Body of pancreas (tissue), 4 donors: ENCODE measurements around the gene COL9A1. TPM values are rescaled to one million over a fixed set of nuclear protein-coding genes. Genes with fewer than 3 reads are reported as not detected.

Experiments
- ATAC-seq: fragments of 150-250 bp; one replicate; pipeline ENCODE4 v1.9.1; 2016
- DNase-seq, 4 donors: peaks; one replicate each; pipeline ENCODE4 v3.0.0-alpha.2; 2019
- H3K27ac ChIP-seq, 4 donors: fragments of 200-600 bp; sonication (generic); 1 replicate in 3 of 4; 2 replicates in 1 of 4; pipeline versions ENCODE4 v1.5.1 to v1.6.1; 2016 to 2019; ENCODE audit warnings: mild to moderate bottlenecking in 1 of 4, mixed read lengths in 1 of 4, moderate library complexity in 1 of 4
- H3K27me3 ChIP-seq, 2 donors: fragments of 200-600 bp; sonication (generic); one replicate each; pipeline ENCODE4 v1.6.0; 2016; ENCODE audit warnings: mild to moderate bottlenecking in 1 of 2
- H3K36me3 ChIP-seq, 2 donors: fragments of 200-600 bp; sonication (generic); replicated peaks in 1 of 2; 2 replicates each; pipeline ENCODE4 v1.5.1; 2016; ENCODE audit warnings: low read depth in 2 of 2; ENCODE audit not compliant: insufficient read depth in 1 of 2
- H3K4me1 ChIP-seq: fragments of 200-600 bp; sonication (generic); one replicate; pipeline ENCODE4 v1.6.0; 2016
- H3K4me3 ChIP-seq, 2 donors: fragments of 200-600 bp; sonication (generic); 1 replicate in 1 of 2; 2 replicates in 1 of 2; pipeline ENCODE4 v1.5.1; 2016 to 2019
- H3K9me3 ChIP-seq, 3 donors: fragments of 200-600 bp; sonication (generic); 1 replicate in 2 of 3; 2 replicates in 1 of 3; pipeline ENCODE4 v1.5.1; 2016
- POLR2A ChIP-seq, 3 donors: fragments of 450-650 bp; IDR thresholded peaks; one replicate each; pipeline ENCODE4 v1.6.1; 2016; ENCODE audit warnings: antibody characterized with exemption in 3 of 3, mild to moderate bottlenecking in 2 of 3
- WGBS, 2 donors: methylation state at CpG; one replicate each; pipeline ENCODE4 v1.1.5; 2017; 5-methylcytosine and 5-hydroxymethylcytosine counted together
- intact Hi-C: fragments of 100-400 bp; cut with DNase I; formaldehyde crosslinking; loops from one replicate; pipeline ENCODE4 v1.15.1; 2023
- total RNA-seq, 2 donors: library from RNA; depleted of rRNA; stranded (reverse); fragments of >200 nt; gene quantifications; one replicate each; pipeline ENCODE4 v1.1.0, GENCODE V29; 2016
- TF ChIP-seq, protein P1 (sequence below), 7 experiments: fragments of 450-650 bp in 4 of 7; fragments of 200-600 bp in 3 of 7; sonication (generic) in 3 of 7; IDR thresholded peaks; one replicate each; pipeline ENCODE4 v1.5.1; 2016 to 2019; ENCODE audit warnings: antibody characterized with exemption in 7 of 7

COL9A1 gene
- total RNA-seq, 2 donors from 2014 or later, result 0.26 TPM; not detected in 1

- Histone ChIP-seq H3K36me3 (no peaks in the 10 kb centered on the region), H3K4me1 (no peaks in the 10 kb centered on the region), H3K9me3 (no peaks in the 10 kb centered on the region), H3K4me3 (no peak overlapping the region), H3K27ac (no peak overlapping the region), H3K27me3 (no peaks in the 10 kb centered on the region)
- intact Hi-C loops, result no loop called here
- WGBS, 2 donors, result 77 to 81% methylated on average over 2 of the region's 2 CpGs
- ATAC-seq (no peak), DNase-seq (no peak)
- TF ChIP-seq, protein P1, sequence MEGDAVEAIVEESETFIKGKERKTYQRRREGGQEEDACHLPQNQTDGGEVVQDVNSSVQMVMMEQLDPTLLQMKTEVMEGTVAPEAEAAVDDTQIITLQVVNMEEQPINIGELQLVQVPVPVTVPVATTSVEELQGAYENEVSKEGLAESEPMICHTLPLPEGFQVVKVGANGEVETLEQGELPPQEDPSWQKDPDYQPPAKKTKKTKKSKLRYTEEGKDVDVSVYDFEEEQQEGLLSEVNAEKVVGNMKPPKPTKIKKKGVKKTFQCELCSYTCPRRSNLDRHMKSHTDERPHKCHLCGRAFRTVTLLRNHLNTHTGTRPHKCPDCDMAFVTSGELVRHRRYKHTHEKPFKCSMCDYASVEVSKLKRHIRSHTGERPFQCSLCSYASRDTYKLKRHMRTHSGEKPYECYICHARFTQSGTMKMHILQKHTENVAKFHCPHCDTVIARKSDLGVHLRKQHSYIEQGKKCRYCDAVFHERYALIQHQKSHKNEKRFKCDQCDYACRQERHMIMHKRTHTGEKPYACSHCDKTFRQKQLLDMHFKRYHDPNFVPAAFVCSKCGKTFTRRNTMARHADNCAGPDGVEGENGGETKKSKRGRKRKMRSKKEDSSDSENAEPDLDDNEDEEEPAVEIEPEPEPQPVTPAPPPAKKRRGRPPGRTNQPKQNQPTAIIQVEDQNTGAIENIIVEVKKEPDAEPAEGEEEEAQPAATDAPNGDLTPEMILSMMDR (IDR thresholded peaks at IDR 0.05), result no peak
- TF ChIP-seq POLR2A (IDR thresholded peaks at IDR 0.05), result no peak
These were observed 130.6 kb downstream of the COL9A1 start for GRCh38 chr6:70172252-70172651.

GRCh38 chr6:70171236-70171635 is 131.6 kb downstream of the COL9A1 start:
- Histone ChIP-seq H3K9me3 (no peaks in the 10 kb centered on the region), H3K36me3 (no peaks in the 10 kb centered on the region), H3K4me3 (no peak overlapping the region), H3K27me3 (no peaks in the 10 kb centered on the region), H3K4me1 (peaks cover 3% of the 10 kb centered on the region), H3K27ac (no peak overlapping the region)
- no peak for DNase-seq
- intact Hi-C loops, result no loop called here
- no peak for TF ChIP-seq POLR2A (IDR thresholded peaks at IDR 0.05)
- TF ChIP-seq, protein P1 (IDR thresholded peaks at IDR 0.05), result no peak
- ATAC-seq, result no peak

DNA sequence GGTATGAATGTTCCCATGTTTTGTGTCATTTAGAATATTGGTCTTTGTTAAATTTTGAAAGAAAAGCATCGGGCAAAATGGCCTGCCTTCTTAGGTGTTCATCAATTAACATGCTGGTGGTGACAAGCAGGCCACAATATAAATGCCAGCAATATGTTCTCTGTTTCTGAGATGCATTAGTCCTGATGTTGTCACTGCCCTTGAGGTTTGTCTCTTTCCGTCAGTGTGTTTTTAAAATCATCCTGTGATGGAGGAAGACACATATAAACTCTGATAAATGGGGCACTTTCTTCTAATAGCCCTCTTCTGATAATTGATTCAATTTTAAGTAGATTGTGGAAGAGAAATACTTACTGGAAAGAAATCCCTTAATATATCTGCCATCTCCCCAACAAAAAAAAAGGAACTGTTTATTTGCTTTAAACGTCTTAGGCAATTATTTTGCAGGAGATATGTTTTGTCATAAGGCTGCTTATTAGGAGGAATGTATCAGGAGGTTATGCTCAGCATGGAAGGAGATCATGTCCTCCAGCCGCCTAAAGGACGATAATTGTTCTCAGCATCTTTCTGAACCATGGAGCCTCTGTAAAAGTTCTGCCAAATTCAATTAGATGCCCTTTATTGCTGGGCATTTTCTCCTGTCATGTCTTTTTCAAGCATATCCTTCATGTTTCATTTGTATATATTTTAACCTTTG is 134.1 kb downstream of the COL9A1 start:
- intact Hi-C loops, result no loop called here
- no peak for DNase-seq
- Histone ChIP-seq H3K4me3 (no peak overlapping the region), H3K36me3 (no peaks in the 10 kb centered on the region), H3K27me3 (no peaks in the 10 kb centered on the region), H3K27ac (no peak overlapping the region), H3K9me3 (no peaks in the 10 kb centered on the region), H3K4me1 (peaks cover 27% of the 10 kb centered on the region)
- WGBS, 2 donors, result 81 to 88% methylated on average over 5 of the region's 5 CpGs
- ATAC-seq, result no peak
- TF ChIP-seq, protein P1 (IDR thresholded peaks at IDR 0.05), result no peak
- TF ChIP-seq POLR2A (IDR thresholded peaks at IDR 0.05), result no peak

Other genes starting within 250 kb of the COL9A1 start
- gene FAM135A, start 110.4 kb upstream of the COL9A1 start, total RNA-seq, result 10 to 100 TPM; 19.4 to 29.3 TPM